Ovary (tissue), 3 donors: ENCODE results near the gene AMBP.

Source experiments
- EP300 ChIP-seq: sonication (generic); formaldehyde crosslinking; IDR thresholded peaks from one replicate; pipeline ENCODE4 v1.6.1; 2017; ENCODE audit warnings: antibody characterized with exemption
- POLR2A ChIP-seq: fragments of 450-650 bp; IDR thresholded peaks from one replicate; pipeline ENCODE4 v1.6.1; 2017; ENCODE audit warnings: antibody characterized with exemption, mild to moderate bottlenecking, moderate library complexity
- TF ChIP-seq, protein P1 (sequence below), 3 donors: fragments of 450-650 bp in 2 of 3; fragments of 200-600 bp in 1 of 3; IDR thresholded peaks; one replicate each; pipeline versions ENCODE4 v1.5.1 to v1.8.0; 2016 to 2022; ENCODE audit warnings: antibody characterized with exemption in 3 of 3, mild to moderate bottlenecking in 1 of 3
- donor health status: DM: no; HTN: no; CAD: no.

DNA sequence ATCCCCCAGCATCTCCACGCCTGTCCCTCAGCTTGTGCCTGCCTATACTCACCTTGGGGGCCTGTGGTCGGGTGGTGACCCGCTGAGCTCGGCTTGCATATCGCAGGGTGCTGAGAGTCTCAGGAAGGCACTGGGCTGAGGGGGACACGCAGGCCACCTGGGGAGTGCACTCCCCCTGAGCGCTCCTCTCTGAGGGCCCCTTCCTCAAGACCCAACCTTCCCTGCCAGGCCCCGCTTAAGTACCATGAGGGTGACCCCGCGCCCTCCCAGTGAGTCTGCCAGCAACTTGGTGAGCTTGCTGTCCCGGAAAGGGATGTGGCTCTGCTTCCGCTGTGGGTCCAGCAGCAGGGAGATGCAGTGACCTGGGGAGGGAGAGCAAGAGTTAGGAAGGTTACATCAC, 16.9 kb upstream of the AMBP start:
- TF ChIP-seq, protein P1, sequence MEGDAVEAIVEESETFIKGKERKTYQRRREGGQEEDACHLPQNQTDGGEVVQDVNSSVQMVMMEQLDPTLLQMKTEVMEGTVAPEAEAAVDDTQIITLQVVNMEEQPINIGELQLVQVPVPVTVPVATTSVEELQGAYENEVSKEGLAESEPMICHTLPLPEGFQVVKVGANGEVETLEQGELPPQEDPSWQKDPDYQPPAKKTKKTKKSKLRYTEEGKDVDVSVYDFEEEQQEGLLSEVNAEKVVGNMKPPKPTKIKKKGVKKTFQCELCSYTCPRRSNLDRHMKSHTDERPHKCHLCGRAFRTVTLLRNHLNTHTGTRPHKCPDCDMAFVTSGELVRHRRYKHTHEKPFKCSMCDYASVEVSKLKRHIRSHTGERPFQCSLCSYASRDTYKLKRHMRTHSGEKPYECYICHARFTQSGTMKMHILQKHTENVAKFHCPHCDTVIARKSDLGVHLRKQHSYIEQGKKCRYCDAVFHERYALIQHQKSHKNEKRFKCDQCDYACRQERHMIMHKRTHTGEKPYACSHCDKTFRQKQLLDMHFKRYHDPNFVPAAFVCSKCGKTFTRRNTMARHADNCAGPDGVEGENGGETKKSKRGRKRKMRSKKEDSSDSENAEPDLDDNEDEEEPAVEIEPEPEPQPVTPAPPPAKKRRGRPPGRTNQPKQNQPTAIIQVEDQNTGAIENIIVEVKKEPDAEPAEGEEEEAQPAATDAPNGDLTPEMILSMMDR (IDR thresholded peaks at IDR 0.05), result no peak
- no peak for TF ChIP-seq POLR2A
- TF ChIP-seq EP300, result no peak
